GM18508 (cell line): ENCODE results near the gene USP6NL.

ENCODE experiments used
- ATAC-seq: cut with Tn5 transposase; IDR thresholded peaks from one replicate; pipeline ENCODE4 v1.9.1; 2021; ENCODE audit warnings: moderate number of reproducible peaks; ENCODE audit not compliant: insufficient read depth, unreplicated experiment

USP6NL gene

DNA sequence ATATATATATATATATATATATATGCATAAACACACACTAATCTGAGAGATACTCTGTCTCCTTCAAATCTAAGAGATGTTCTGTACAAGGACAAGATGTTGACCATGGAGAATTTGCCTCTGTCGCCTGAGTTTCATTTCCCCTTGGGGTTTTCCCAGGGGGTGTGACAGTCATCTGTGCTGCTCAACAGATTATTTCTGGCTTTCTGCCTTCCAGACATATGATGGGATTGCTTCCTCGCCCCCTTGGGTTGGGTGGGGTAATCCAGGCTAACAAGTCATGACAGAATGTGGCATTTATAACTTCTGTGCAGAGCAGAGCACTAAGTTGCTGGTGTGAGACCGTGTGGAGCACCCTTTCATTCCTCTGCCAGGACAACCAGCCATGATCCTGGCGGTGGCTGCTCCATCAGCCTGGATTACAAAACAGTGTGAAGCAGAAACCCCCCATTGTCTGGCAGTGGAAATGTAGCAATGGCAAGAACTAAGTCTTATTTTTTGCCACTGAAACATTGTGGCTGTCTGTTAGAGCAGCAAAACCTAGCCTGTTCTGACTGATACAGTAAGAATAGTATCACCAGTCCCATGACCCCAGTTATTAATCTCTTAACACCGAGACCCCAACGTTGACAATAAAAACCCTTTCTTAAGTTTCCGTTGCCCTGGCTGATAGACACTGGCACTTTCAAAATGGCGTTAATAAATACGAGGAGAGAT lies 13.7 kb upstream of the USP6NL start:
- ATAC-seq = peak; percentile 65

GRCh38 chr10:11617233-11617632 lies 5.8 kb upstream of the USP6NL start:
- no peak for ATAC-seq

DNA sequence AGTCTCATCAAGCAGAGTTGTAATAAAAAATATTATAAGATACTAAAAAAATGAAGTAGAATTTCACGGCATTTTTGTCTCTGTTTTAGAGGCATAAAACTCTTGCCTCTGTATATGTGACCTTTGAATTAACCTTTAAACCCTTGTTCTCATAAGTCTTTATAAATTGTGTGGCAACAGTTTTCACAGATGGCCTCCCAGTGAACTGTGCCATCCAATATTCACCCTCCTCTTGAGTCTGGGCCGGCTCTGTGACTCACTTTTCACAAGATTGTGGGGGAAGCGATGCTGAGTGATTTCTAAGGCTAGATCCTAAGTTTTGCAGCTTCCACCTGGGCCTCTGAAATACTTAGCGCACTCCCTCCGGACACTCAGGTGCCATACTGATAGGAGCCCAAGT lies 4.6 kb upstream of the USP6NL start:
- no peak for ATAC-seq

- no peak for ATAC-seq
Measured at GRCh38 chr10:11615396-11615795, 3.9 kb upstream of the USP6NL start.

- ATAC-seq = no peak
Measured at GRCh38 chr10:11612021-11613001, 861 bp upstream of the USP6NL start.

DNA sequence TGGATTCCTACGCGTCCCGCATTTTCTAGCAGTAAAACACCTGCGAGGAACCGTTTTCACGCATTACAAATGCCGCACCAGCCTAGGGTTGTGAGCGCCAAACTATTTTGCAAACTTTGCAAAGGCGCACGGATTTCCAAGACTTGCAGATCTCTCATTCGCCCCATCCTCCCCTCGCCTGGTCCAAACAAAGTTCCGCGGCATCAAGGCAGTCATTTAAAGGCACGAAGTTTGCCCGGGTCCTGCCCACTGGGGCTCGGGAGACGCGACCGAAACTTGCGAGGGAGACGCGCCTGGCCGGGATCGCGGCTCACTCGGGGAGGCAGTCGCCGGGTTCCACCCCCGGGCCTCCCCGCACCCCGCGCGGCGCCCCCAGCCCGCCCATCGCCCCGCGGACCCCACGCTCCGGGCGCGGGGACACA lies 613 bp downstream of the USP6NL start:
- ATAC-seq = no peak

DNA sequence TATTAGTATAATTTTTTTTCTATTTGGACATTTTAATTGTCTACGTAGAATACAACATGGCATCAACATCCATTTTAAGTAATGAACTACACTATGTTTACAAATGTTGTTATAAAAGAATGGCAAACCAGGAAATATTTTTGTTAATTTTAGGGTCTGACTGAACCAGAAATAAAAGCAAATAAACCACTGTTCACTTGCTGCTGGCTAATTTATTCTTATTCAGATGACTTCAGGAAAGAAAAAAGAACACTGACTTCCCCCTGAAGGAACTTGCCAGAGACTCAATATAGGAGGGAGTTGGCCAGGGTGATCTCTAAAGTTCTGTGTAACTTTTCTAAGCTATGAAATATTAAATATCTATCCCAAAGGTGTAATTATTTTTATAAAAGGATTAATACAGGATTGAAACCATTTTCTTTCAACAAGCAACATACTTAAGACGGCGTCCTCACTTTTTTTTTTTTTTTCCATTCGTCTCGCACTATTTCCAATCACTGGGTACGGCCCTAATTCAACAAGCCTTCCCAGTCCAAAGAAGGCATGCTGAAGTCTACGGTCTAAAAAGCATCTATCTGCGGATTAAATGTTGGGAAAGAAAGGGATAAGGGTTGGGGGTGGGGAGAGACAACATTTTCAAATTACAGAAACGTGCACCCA lies 1.2 kb downstream of the USP6NL start:
- no peak for ATAC-seq

GRCh38 chr10:11609492-11610093 lies 1.9 kb downstream of the USP6NL start:
- ATAC-seq = no peak

GRCh38 chr10:11609052-11609451 lies 2.4 kb downstream of the USP6NL start:
- no peak for ATAC-seq

DNA sequence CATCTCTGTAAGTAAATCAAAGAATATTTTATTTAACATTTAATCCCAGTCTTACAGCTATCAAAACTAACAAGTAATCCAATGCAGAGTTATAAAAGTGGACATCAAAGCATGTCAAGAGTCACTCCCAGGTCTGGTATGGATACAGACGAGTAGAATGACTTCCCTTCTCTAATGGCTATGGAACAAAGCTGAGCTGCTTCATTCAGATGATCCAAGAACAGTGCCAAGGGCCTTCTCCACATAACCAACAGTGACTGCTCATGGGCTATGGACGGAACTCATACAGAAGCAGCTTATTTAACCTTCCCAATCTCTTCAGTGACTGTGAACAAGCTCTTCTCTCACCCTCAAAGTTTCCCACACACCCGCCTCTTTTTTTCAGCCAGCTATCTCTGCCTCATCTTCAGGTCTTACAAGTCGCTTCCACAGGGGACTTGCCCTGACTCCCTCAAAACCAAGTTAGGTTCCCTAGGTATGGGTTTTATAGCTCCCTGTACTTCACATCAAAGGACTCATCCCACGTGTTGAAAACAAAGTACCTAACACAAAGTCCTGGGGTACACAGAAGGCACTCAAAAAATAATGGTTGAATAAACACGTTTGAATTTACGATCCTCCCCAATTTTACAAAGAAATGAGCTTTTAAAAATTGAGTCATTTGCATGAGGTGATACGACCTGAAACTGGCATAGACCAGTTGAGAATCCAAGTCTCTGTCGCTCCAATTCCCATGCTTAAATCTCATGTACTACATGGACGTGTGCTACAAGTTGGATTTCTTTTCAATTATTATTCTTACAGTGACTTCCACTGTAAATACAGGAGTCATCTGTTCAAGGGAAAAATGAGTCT lies 3.1 kb downstream of the USP6NL start:
- ATAC-seq = no peak

DNA sequence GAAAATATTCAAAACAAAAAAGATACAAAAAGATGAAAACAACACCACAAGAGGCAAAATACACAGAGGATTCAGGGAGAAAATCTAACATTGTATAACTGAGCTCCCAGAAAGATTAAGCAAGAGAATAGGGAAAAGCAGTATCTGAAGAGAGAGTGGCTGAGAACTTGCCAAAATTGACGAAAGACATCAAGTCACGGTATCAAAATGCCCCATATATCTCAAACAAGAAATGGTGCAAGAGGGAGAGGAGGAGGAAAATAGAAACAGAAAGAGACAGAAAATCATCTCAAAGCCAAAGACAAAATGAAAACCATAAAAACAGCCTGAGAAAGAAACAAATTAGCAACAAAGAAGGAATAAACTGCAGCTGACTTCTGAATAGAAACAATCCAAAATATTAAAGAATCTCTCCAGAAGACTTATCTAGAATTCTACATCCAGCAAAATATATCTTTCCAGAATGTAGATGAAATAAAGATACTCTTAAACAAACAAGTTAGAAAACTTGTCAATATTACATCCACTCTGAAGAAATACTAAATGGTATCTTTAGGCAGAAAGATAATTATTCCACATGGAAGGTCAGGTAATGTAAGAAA lies 5.5 kb downstream of the USP6NL start:
- ATAC-seq = no peak

DNA sequence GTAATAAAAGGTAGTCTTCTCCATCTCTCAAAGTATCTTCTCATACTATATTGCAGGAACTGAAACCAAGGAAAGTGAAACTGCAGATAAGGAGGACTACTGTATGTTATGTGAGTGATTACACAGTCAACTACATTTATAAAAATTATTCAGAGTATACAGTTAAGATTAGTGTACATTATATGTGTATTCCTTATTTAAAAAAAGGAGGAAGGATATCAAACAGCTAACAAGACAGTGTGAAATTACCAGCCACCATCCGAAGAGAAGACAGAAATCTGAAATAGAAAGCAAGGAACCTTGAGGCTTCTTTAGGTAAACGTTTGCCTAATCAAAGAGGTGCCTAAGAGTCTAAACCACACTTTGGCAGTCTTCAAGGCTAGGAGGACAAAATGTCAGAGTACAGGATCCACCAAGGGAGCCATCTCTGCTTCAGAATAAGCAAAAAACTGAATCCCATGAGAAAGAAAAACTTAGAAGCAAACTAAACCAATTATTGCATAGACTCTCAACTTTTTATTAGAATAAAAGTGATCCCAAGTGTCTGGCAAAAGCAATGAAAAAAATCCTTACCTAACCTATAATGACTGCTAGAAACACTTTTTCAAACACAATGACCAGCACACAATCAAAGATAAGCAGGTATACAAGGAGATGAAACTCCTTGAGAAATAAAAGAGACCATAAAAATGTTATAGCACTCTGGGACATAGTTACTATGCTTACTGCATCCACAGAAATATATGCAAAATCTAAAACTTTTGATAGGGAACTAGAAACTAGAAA lies 6.4 kb downstream of the USP6NL start:
- ATAC-seq = no peak

- ATAC-seq = no peak
Measured at GRCh38 chr10:11603741-11604140, 7.7 kb downstream of the USP6NL start.

DNA sequence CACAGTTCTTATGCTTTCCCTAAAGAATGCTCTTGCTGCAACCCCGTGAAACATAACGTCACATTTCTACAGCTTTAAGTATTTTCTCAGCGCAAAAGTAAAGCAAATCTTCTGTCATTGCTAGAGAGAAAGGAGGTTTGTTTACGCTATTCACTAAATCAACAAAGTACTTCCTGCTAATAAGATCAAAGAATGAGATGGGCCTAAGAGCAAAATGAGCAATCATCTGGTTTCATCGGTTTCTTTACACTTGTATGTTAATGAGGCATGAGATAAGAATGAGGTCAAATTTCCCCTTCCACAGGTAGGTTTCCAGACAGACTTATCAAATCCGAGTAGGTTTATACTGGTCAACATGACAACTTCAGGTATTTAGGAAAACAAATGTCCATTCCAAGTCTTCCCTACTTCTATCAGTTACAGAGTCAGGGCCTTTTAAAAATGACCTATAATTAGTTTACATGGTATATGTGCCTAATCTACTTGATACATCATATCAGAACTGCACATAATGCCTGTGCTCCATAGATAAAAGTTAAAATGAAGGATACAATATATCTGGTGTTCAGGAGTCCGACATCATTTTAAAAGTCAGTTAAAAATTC lies 8.4 kb downstream of the USP6NL start:
- no peak for ATAC-seq

GRCh38 chr10:11602358-11602757 lies 9.1 kb downstream of the USP6NL start:
- ATAC-seq = no peak

GRCh38 chr10:11601670-11602069 lies 9.8 kb downstream of the USP6NL start:
- no peak for ATAC-seq

DNA sequence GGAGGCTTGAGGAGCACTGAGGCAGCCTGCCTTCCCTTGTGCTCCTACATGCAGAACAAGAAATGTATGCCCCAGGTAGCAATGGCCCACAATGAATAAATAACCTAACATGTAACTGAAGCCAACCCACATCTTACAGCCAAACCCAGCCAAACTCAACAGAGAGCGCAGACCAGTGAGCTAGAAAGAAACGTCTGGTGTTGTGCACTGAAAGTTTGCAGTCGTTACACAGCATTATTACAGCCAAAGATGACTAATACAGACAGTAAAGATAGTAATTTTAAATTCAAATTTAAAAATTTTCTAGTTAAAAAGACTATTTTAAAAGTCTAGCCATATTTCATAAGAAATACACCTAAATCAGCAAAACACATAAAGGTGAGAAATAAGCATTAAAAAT lies 11.2 kb downstream of the USP6NL start:
- no peak for ATAC-seq
